GM15510 (cell line): ENCODE measurements around the gene COPZ2.

Experiments used
- POLR2A ChIP-seq: IDR thresholded peaks from 3 replicates; pipeline ENCODE4 v1.6.1; 2011; ENCODE audit warnings: borderline replicate concordance; ENCODE audit not compliant: insufficient read length; ENCODE audit errors: extremely low read depth

The COPZ2 gene

GRCh38 chr17:47989700-47990099 is 47.9 kb downstream of the COPZ2 start:
- no peak for TF ChIP-seq POLR2A

- no peak for TF ChIP-seq POLR2A
Measured at GRCh38 chr17:47989159-47989558, 48.4 kb downstream of the COPZ2 start.

GRCh38 chr17:47987240-47987835 is 50.3 kb downstream of the COPZ2 start:
- TF ChIP-seq POLR2A = no peak

- no peak for TF ChIP-seq POLR2A
Measured at GRCh38 chr17:47986520-47986919, 51.1 kb downstream of the COPZ2 start.

GRCh38 chr17:47983492-47984223 is 53.9 kb downstream of the COPZ2 start:
- no peak for TF ChIP-seq POLR2A

- TF ChIP-seq POLR2A = no peak
Measured at GRCh38 chr17:47982645-47983390, 54.8 kb downstream of the COPZ2 start.

GRCh38 chr17:47982091-47982617 is 55.4 kb downstream of the COPZ2 start:
- no peak for TF ChIP-seq POLR2A

GRCh38 chr17:47981462-47981861 is 56.1 kb downstream of the COPZ2 start:
- no peak for TF ChIP-seq POLR2A

- no peak for TF ChIP-seq POLR2A
Measured at GRCh38 chr17:47980541-47980940, 57.1 kb downstream of the COPZ2 start.

GRCh38 chr17:47978324-47978723 is 59.3 kb downstream of the COPZ2 start:
- no peak for TF ChIP-seq POLR2A
